ENCODE results near the gene HMX1.

- TF ChIP-seq CTCF (IDR thresholded peaks at IDR 0.05): no peak
- TF ChIP-seq POLR2A (IDR thresholded peaks at IDR 0.05): no peak
Measured at GRCh38 chr4:8841678-8842268, 29.9 kb downstream of the HMX1 start.
